ENCODE data around the gene PRSS56.

The PRSS56 gene

GRCh38 chr2:232498452-232498851, 21.7 kb upstream of the PRSS56 start:
- TF ChIP-seq CTCF (IDR thresholded peaks at IDR 0.05; ENCODE audit: insufficient read depth, low read depth, low read length, missing control alignments) = no peak
- DNase-seq (ENCODE audit: low read depth) = no peak
- H3K4me3 ChIP-seq (ENCODE audit: low read depth, low read length) = no peak overlapping the region

- TF ChIP-seq CTCF (IDR thresholded peaks at IDR 0.05; ENCODE audit: insufficient read depth, low read depth, low read length, missing control alignments) = no peak
- DNase-seq (ENCODE audit: low read depth) = no peak
- H3K4me3 ChIP-seq (ENCODE audit: low read depth, low read length) = no peak overlapping the region
These were observed 18.8 kb upstream of the PRSS56 start for GRCh38 chr2:232501331-232501771.

GRCh38 chr2:232501794-232502390, 18.3 kb upstream of the PRSS56 start:
- DNase-seq (ENCODE audit: low read depth) = no peak
- no peak overlapping the region for H3K4me3 ChIP-seq (ENCODE audit: low read depth, low read length)
- no peak for TF ChIP-seq CTCF (IDR thresholded peaks at IDR 0.05; ENCODE audit: insufficient read depth, low read depth, low read length, missing control alignments)

GRCh38 chr2:232502511-232502910, 17.7 kb upstream of the PRSS56 start:
- H3K4me3 ChIP-seq (ENCODE audit: low read depth, low read length) = no peak overlapping the region
- no peak for DNase-seq (ENCODE audit: low read depth)
- TF ChIP-seq CTCF (IDR thresholded peaks at IDR 0.05; ENCODE audit: insufficient read depth, low read depth, low read length, missing control alignments) = no peak

- TF ChIP-seq CTCF (IDR thresholded peaks at IDR 0.05; ENCODE audit: insufficient read depth, low read depth, low read length, missing control alignments) = no peak
- no peak overlapping the region for H3K4me3 ChIP-seq (ENCODE audit: low read depth, low read length)
- DNase-seq (ENCODE audit: low read depth) = no peak
These were observed 17.0 kb upstream of the PRSS56 start for GRCh38 chr2:232502911-232503808.

- H3K4me3 ChIP-seq (ENCODE audit: low read depth, low read length) = no peak overlapping the region
- no peak for DNase-seq (ENCODE audit: low read depth)
- TF ChIP-seq CTCF (IDR thresholded peaks at IDR 0.05; ENCODE audit: insufficient read depth, low read depth, low read length, missing control alignments) = no peak
These were observed 16.3 kb upstream of the PRSS56 start for GRCh38 chr2:232503809-232504323.
